Medulla oblongata (tissue), 1 donor: Measurements from ENCODE around the gene COL27A1.

Experiments
- DNase-seq: peaks from one replicate; pipeline ENCODE4 v3.0.0-alpha.2; 2015; ENCODE audit errors: extremely low spot score

Gene COL27A1

DNA sequence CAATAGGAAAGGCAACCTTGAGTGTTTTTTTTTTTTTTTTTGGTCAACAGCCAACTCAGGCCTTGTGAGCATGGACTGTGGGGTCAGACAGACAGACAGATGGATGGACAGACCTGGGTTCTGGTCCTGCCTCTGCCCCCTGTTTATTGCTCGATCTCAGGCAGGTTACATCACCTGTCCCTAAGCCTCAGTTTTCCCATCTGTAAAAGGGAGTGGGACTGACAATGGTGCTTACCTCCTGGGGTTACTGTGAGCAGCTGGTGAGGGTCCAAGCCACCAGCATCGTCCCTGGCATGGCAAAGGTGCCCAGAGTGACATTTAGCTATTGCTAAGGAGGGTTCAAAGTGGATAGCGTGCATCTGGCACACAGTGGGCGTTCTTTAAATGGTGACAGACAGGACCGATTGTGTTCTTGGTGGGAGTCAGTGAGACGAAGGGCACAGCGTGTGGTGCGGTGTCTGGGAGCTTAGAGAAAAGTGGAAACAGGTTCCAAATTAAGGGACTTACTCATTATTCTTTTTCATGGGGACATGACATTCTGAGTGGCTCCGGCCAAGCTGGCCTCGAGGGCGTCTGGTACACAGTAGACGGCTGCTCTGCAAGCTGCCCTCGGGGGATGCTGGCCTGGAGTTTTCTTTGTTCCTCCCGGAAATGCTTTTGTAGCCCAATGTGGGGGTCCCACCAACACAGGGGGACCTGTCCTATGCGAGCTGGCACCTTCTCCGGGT is 72.1 kb downstream of the COL27A1 start:
- DNase-seq, result no peak

DNA sequence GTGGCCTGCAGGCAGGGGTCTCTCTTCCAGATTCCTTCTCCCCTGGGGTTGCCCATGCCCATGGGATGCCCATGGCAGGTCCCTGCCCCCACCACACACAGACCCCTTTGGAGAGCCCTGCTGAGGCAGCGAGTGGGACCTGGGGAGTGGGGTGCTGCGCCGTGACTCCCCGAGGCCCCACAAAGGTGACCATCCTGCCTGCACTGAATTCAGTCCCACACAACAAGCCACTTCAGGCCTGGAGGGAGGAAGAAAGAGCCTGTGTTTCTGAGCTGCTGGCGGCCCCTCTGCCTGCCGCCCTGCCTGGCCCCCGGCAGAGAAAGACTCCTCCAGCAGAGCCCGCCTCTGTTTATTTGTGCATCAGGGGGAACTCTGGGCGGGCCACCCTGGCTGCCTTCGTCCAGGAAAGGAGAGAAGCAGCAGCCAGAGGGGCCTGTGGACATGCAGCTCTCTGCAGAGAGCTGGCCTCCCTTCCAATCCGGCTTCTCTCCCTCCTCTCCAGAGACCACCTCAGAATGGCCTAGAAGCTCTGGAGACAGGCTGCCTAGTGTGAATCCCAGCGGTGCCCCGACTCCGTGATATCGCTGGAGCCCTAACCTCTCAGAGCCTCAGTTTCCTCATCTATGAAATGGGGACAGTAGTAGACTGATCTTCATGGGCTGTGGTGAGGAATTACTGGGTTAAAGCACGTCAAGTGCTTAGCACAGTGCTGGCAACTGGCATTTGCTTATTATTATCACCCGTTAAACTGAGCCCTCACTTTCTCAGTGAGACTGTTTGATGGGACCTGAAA is 72.9 kb downstream of the COL27A1 start:
- no peak for DNase-seq

GRCh38 chr9:114229295-114229694 is 74.0 kb downstream of the COL27A1 start:
- DNase-seq, result peak; percentile 37

DNA sequence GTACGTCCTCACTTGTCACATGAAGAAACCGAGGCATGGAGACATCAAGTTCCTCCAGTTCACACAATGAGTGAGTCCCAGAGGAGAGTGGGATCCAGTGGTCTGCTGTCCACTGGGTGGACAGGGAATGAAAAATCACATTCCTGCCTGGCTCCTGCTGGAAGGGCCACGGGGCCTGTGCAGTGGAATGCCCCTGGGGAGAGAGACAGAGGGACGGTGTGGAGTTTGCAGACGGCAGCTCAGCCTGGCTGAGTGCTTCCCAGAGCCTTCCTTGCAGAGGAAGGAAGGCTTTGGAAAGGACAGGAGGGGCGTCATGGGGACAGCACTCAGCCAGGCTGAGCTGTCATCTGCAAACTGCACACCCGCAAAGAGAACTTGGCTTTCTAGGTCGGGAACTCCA is 74.7 kb downstream of the COL27A1 start:
- DNase-seq, result no peak

DNA sequence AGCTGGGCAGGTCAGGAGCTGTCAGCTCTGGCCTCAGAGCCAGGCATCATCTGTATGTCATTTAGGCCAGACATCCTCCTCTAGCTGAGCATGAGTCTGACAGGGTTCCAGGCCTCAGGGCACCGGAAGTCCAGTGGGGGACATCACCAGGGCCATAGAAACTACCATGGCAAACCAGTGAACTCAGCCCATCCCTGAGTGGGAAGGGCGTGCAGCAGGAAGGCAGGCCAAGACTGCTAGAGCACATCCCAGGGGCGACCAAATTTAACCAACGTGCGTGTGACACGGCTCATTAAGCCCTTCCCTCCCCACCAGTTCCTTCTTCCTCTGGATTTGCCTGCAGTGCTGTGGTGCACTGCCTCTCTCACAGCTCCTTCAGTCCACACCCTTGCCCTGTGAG is 75.9 kb downstream of the COL27A1 start:
- DNase-seq, result no peak

DNA sequence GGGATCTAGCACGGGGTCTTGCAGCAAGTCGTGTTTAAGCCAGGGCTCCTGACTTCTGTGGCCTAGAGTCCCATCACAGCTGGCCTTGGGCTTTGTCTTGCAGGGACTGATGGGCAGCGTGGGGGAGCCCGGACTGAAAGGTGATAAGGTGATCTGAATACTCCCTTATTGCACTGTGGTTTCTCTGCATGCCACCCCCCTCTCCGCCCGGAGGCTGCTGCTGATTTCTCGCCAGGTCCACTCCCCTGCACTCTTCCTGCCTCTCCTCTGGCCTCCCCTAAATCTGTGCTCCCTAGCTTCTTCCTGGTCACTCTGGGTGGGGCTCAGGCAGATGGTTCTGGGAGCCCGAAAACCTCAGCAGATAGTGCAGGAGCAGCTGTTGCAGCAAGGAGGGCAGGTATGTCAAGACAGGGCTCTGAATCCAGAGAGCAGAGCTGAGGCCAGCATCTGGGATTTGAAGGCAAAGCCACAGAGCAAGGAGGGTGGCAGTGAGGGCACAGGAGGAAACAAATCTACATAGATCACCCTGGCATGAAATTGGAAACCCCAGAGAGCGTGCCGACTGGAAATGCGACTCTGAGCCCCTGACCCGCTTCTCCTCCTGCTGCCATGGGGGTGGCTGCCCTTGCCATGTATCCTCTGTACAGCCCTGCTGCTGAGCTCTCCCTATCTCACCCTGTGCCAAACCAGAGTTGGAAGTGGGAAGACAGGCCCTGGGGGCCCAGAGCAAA is 76.5 kb downstream of the COL27A1 start:
- DNase-seq, result no peak

DNA sequence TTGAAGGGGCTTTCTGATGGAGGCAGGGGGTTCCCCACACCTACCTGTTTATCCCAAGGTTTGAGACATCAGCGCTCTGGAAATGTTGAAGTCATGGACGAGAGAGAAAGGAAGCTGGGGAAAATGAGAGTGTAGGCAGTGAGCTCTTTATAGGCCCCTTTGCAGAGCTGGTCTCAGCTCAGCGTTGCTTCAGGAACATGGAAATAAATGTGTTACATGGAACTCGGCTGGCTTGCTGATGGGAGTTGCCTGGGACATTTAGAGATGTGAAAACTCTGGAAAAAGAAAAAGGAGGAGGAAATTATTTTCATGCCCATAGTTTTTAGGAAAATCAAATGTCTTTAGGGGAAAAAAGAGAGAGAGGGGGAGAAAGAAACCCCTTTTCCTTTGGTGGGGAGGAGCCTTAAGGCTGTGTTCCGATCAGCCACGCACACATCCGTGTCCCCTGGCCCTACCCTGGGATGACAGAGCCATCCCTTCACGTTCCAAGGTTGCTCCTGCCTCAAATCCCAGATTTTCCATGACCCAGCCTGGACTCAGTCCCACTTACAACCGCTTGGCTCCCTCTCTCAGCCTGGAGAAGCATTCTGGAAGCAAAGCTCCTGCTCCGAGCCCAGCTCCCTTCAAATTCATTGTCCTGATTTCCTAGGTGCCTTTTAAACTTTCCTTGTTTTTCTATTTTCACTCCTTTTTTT is 78.3 kb downstream of the COL27A1 start:
- peak; percentile 46 for DNase-seq

DNA sequence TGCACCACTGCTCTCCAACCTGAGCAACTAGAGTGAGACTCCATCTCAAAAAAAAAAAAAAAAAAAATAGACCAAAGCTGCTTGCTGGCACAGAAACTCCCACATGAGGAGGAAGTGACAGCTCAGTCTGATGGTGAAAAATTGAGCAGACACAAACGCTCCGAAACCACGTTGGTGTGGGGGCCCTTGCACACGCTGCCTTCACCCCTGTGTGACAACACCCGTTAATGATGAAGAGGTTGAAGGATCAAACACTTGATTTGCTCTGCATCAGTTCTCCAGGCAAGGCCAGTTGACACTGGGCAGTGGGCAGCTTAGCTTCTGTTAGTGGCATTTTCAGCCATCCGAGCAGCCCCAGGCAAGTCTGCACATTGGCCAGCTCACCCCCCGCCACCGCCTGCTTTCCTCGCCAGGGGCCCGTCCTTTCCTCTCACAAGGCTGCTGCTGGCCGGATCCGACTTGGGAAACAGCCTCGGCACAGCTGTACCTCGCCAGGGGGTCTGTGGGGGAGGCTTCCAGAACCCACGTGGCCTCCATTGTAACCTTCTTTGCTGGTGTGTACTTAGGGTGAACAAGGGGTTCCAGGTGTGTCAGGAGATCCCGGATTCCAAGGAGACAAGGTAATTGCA is 79.8 kb downstream of the COL27A1 start:
- no peak for DNase-seq

DNA sequence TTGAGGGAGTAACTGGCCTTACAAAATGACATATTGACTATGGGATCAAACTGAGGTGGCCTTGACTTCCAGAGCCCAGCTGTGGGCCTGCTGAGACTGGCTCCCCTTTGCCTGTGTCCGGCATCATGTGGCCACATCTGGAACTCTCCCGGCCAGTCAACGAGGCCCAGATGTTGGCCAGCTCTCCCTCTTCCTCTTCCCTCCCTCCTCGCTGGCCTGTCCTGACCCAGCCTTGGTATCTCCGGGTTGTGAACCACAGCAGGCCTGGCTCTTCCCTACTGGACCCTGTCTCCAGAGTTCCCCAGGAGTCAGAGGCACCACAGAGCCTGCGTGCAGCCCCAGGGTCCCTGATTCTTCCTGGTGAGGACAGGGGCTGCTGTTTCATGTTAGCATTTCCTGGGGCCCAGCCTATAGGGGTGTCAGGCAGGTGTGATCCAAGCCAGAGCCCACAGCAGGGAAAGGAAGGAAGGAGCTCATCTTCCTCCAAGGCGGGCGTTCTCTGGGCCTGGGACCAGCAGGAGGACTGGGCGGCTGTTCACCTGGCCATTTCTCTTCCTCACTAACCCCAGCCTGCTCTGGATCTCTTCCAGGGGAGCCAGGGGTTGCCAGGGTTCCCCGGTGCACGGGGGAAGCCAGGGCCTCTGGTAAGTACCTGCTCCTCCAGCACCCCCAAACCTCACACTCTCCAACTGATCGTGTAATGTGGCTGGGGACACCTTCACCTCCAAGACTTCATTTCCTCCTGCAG is 81.2 kb downstream of the COL27A1 start:
- no peak for DNase-seq

DNA sequence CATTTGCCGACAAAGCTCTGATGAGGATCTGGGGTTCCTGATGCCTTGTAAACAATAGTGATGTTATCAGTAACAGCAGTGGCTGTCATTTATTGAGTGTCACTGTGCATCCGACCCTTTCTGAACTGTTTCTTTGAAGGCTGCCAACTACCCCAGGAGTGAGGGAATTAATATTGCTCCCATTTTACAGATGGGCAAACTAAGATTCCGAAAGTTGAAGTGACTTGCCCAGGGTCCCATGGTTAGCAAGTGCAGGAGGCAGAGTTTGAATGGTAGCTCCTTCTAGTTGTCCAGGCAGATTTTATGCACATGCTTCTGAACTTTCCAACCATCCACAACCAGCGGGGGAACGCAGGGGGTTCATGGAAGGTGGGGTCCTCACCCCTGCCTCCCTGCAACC is 81.9 kb downstream of the COL27A1 start:
- DNase-seq, result no peak

DNA sequence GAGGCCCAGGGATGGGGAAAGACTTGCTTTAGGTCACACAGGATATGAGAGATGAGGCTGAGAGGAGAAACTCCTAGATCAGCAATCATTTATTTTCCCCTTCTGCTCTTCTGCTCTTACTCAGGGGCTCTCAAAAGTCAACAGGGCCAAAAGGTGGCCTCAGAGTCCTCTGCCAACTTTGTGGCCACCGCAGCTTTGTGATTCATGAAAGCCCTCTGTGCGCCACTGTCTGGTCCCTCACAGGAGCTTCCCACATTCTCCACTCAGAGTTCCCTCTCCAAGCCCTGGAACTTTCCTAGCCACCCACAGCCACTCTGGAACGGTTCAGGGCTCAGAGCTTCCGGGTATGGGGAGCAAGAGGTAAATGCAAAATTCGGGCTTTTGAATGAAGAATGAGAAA is 82.4 kb downstream of the COL27A1 start:
- no peak for DNase-seq

GRCh38 chr9:114238472-114238871 is 83.1 kb downstream of the COL27A1 start:
- DNase-seq, result no peak

GRCh38 chr9:114238891-114239875 is 83.8 kb downstream of the COL27A1 start:
- no peak for DNase-seq

- no peak for DNase-seq
Measured at GRCh38 chr9:114240216-114240615, 84.9 kb downstream of the COL27A1 start.

GRCh38 chr9:114240647-114241558 is 85.6 kb downstream of the COL27A1 start:
- DNase-seq, result no peak

DNA sequence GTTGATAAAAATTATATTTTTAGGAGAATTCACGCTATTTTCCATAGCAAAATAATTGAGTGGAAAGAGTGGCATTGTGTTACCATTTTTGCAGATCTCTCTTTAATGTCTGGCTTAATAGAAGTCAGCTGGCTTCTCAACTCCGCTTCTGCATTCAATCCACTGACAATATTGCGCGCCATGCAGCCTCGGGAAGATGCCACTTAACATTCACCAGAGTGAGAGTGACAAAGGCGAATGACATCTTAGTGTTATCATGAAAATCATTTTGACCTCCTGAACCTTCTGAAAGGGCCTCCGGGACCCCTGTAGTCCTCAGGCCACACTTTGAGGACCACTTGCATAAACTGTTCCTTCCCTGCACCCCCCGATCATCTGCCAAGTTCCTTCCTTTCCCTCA is 87.5 kb downstream of the COL27A1 start:
- DNase-seq, result no peak

DNA sequence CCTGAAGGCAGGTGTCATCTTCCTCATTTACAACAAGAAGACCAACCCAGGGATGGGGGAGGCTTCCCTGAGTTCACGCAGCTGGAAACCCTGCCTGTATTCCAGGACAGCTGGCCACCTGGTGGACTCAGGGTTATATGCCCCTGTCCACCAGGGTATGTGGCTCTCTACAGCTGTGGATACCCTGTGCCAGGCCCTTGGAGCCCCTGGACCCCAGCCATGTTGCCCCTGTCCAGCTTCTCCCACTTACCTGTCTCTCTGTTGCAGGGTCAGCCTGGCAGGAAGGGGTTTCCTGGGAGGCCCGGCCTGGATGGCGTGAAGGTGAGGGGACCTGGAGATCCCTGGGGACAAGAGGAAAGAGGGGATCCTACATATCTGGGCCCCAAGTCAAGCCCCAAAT is 87.9 kb downstream of the COL27A1 start:
- DNase-seq, result no peak

DNA sequence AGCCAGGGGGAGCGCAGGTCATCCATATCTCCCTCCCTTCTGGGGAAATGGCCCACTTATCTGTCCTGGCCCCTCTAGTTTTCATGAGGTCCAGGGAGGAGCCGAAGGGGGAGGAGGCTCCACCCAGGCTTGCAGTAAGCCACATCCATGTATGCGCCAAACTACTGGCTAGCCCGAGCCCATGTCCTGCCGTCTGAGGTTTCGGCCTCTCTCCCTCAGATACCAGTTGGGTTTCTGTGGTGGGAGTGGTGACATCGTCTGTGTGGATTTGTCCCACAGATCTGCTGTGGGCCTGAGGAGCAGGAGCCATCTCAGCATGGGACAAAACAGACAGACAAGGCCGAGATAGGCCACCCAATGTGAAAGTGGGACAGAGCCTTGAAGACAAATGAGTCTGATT is 89.2 kb downstream of the COL27A1 start:
- no peak for DNase-seq

DNA sequence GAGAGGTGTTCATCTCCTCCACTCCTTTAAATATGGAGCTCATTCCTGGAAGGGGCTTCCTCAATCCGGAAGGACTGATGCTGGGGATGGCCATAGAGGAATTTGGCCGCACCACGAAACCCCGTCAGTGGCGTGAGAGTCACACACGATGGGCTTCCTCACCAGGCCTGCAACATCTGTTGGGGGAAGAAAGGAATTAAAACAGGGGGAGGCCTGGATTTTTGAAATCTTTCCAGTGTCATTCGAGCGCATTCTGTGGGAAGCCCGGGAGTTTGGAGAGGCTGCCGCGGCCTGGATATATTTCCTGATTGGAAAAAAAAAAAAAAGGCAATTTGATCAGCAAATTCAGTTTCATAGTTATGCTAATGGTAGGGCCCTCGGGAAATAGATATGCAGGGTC is 91.2 kb downstream of the COL27A1 start:
- no peak for DNase-seq
